ENCODE measurements around the gene SIRT2.
A peak's percentile ranks its signal among the peaks of the same experiment; 100 is the strongest.
"Not testable (repeated sequence)": the region's sequence is repeated elsewhere in the genome, so short reads cannot be mapped to it uniquely, and the experiment has no call there.

Gene SIRT2

DNA sequence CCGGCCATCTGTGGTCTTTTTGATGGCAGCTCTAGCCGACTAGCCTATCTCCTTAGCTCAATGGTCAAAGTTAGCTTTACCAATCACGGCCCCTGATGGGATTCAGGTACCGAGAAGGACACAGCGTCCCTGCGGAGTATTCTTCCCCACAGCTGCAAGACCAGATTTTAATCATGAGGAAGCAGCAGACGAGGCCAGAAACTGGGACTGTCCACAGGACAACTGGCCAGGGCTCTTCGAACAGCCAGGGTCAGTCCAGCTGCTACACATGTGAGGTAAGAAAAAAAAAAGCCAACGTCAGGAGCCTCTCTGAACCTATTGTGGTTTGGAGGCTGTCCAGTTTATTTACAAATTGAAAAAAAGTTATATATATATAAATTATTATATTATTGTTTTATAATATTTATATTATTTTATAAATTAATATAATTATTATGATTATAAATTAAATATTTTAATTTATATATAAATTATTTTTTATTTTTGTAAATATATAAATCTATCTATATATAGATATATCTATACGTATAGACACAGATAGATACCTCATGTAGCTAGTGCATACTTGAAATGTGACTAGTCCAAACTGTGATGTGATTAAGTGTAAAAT, 32.1 kb downstream of the SIRT2 start:
- no peak for DNase-seq (ENCODE audit: low spot score)

DNA sequence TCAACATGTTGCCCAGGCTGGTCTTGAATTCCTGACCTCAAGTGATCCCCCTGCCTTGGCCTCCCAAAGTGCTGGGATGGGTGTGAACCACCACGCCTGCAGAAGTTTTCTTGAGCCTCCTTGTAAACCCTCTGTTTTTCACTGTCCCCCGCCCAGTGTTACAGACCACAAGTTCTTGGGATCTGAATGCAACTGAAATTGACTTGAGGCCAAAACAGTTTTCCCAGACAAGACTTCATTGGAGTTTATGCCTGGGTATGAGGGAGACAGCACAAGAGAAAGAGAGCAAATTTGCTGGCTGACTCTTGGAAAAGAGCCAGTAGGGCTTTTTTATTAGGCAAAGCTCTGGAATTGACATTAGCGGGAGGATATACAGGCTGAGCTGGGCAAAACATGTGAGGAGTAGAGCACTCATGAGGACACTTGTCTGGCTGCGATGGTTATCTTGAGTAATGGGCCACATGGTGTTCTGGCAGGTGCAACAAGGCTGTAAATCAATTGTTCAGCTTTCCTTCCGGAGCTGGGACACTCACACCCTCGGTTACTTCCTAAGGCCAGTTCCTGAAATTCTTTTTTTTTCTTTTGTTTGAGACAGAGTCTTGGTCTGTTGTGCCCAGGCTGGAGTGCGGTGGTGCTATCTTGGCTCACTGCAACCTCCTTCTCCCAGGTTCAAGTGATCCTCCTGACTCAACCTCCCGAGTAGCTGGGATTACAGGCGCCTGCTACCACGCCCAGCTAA, 36.9 kb downstream of the SIRT2 start:
- DNase-seq (ENCODE audit: low spot score) = no peak

GRCh38 chr19:38861368-38861767, 38.0 kb downstream of the SIRT2 start:
- no peak for DNase-seq (ENCODE audit: low spot score)

DNA sequence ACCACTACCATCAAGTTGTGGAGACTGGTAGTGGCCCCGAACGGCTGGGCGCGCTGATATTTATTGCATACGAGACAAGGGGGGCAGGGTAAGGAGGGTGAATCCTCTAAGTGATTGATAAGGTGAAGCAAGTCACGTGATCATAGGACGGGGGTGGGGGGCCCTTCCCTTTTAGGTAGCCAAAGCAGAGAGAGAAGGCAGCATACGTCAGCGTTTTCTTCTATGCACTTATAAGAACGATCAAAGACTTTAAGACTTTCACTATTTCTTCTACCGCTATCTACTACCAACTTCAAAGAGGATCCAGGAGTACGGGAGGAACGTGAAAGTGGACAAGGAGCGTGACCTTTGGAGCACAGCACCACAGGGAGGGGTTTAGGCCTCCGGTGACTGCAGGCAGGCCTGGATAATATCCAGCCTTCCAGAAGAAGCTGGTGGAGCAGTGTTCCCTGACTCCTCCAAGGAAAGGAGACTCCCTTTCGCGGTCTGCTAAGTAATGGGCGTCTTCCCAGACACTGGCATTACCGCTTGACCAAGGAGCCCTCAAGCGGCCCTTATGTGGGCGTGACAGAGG, 39.7 kb downstream of the SIRT2 start:
- DNase-seq (ENCODE audit: low spot score) = not testable (repeated sequence)

DNA sequence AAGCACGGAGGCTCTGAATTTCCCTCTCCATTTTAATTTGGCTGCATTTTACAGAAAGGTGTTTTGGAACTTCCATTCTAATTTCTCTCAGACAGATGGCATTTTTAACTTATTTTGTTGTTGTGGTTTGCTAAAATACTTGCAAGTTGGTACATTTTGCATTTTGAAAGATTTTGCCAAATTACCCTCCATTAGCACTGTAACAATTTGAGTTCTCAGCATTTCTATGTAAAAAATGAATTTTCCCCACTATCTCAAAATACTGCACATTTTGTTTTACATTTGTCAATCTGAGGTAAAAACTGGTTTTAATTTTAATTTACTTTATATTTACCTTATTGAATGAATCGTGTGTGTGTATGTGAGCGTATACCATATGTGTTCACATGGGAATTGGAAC, 42.6 kb downstream of the SIRT2 start:
- no peak for DNase-seq (ENCODE audit: low spot score)

DNA sequence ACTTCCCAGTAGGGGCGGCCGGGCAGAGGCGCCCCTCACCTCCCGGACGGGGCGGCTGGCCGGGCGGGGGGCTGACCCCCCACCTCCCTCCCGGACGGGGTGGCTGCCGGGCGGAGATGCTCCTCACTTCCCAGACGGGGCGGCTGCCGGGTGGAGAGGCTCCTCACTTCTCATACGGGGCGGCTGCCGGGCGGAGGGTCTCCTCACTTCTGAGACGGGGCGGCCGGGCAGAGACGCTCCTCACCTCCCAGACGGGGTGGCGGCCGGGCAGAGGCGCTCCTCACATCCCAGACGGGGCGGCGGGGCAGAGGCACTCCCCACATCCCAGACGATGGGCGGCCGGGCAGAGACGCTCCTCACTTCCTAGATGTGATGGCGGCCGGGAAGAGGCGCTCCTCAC, 43.7 kb downstream of the SIRT2 start:
- not testable (repeated sequence) for DNase-seq (ENCODE audit: low spot score)

- not testable (repeated sequence) for DNase-seq (ENCODE audit: low spot score)
Observed at GRCh38 chr19:38854961-38855360, 44.5 kb downstream of the SIRT2 start.

GRCh38 chr19:38853214-38853613, 46.2 kb downstream of the SIRT2 start:
- no peak for DNase-seq (ENCODE audit: low spot score)

DNA sequence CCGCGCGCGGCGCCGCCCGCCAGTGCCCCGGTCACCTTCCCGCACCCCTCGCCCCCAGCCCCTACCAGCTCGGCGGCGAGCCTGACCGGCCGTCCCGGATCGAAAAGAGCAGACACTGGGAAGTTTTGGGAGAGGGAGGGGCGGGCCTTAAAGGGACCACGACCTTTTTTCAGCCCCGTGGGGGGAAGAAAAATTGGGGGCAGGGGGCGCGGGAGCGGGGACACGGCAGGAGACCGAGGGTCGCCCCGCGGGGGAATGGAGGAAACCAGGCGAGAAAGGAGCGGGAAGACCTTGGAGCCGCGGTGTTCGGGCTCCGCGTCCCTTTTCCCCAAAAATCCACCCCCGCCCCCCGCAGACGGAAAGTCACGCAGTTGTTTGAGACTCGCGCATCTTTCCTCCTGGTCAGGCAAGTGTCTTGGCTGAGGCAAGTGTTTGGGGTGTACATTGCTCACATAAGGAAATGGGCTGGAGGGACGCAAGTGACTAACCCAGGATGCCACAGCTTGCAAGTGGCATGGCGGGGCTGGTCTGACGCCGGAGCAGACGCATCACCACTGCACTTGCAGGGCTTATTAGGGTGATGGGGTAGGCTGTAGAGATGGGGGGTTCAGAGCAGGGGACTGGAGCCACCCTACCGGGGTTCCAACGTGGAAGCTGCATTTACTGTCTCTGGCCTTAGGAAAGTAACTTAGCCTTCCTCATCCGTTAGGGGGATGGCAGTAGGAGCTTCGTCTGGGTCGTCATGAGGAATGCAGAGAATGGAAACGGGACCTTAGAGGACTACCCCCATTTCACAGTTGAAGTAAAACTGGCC, 47.0 kb downstream of the SIRT2 start:
- peak; percentile 45 for DNase-seq (ENCODE audit: low spot score)

GRCh38 chr19:38851622-38852230, 47.7 kb downstream of the SIRT2 start:
- peak; percentile 92 for DNase-seq (ENCODE audit: low spot score)

DNA sequence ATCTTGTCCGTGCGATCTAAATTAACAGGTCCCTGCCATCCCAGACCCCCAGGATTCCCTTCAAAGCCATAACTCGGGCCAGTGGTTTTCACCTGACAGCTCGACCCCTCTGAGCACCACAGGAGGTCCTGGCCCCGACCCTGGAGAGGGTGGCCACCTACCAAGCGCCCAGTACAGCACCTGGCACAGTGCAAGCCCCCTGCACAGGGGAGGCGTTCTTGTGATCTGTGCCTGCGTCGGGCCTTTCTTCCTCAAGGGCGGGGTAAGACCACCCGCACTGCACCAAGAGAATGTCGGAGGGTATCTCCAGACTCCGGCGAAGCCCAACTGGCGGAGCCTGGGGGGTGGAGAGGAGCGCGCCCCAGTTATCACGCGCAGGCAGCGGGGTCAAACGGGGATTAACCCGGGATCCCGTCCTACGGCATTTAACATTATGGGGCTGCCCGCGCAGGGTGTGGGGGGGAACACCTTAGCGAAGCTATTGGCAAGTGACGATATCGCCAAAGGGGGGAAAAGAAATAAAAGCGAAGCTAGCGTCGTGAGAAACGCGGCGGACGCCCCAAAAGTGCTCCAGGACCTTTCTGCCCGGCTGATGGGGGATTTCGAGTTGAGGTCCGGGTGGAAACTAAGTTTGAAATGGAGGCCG, 48.3 kb downstream of the SIRT2 start:
- peak; percentile 41 for DNase-seq (ENCODE audit: low spot score)

DNA sequence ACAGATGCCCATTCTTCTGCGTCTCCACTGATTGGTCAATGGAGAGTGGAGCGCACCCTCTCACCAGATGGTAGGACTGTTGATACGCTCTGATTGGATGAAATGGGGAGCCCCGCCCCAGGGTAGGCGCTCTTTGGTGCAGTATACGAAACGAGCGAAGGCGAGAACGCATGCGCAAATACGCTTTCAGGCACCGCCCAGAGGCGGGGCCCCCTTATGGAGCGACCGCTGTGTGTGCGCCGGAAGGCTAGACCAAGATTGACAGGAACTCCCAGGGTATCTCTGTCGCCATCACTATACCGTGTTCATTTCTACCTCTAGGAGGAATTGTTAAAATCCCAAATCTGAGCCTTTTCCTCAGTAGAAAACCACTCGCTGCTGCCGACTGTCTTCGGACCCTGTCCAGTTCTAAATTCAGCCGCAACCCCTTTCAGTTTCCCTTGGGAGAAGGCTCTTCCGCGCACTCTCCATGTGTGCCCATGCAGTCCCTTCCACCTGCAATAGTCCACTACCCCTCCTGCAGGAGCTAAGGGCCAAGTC, 48.9 kb downstream of the SIRT2 start:
- DNase-seq (ENCODE audit: low spot score) = no peak

DNA sequence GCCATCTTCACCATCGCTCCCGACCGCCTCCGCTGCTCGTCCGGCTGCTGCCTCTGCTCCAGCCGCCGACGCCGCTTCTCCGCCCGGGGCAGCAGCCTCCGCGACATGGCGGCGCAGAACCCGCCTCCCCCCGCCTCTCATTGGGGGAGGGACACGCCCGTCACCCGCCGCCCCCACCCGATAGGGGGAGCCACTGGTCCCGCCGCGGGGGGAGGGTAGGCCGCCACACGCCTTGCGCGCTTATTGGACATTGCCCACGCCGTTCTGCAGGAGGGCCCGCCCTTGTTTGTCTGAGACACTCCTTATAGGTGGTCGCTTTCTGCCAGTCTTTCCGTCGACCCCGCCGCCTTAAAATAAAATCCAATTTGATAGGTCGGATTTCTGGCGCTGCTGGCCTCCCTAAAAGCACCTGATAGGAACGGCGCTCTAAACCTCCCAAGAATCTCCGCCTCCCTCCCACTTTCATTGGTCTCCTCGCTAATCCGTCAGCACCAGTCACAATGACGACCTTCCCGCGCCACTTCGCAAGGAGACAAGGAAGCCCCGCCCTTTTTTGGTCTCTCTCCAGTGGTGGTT, 49.5 kb downstream of the SIRT2 start, which contains the start of gene HNRNPL:
Gene HNRNPL, minus strand, starts transcription at position 127 of the 576 bp plus-strand sequence. Its CDS starts 20 bp downstream, at position 107.
- DNase-seq (ENCODE audit: low spot score) = peak; percentile 100

- peak; percentile 93 for DNase-seq (ENCODE audit: low spot score)
Observed at GRCh38 chr19:38849147-38849859, 50.1 kb downstream of the SIRT2 start.

DNA sequence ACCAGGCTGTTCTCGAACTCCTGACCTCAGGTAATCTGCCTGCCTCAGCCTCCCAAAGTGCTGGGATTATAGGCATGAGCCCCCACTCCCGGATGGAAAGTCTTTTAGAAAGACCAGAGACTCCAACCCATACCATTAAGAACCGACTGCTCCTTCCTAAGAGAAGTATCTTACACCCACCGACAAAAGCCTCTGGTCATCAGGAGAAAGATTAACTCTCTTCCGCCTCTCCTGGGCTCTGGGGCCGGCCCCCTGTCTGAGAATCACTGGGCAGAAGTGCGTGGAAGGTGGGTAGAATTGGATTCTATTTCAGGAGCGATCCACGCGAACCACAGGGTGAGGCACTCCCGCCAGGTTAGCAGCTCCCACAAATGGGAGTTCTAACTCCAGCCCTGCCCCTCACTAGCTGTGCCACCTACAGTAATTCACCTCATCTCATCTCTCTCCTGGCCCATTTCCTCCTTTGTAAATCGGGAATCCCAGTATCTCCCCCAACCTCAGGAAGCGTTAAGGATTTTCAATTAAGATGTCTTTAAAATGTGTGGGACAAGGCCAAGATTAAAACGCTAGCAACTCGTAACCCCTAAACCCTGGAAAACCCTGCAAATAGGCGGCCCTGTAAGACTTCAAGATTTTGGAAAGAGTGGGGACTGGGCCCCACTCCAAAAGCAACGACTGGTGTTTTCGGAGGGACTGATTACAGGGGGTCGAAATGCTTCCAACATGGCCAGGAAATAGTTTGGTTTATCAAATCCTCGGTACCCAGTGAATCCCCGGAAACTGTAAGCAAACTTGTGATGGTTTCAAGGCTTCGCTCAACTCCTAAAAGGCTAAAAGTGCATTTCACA, 50.9 kb downstream of the SIRT2 start:
- DNase-seq (ENCODE audit: low spot score) = peak; percentile 23

DNA sequence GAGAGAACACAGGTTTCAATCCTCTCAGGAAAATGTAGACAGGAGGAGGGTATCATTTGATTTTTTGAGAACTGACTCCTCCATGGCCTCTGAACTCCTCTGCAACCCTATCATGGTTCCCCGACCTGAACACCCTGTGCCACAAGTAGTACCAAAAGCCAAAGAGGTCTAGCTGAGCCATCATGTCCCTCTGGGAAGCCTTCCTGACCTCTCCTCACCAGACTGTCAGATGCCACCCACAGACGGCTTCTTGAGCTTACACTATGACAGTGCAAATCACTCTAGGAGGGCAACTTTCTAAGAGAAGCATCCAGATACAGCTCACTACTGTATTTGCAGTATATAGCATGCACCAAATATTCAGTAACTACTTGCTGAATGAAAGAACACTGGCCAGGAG, 53.3 kb downstream of the SIRT2 start:
- no peak for DNase-seq (ENCODE audit: low spot score)

DNA sequence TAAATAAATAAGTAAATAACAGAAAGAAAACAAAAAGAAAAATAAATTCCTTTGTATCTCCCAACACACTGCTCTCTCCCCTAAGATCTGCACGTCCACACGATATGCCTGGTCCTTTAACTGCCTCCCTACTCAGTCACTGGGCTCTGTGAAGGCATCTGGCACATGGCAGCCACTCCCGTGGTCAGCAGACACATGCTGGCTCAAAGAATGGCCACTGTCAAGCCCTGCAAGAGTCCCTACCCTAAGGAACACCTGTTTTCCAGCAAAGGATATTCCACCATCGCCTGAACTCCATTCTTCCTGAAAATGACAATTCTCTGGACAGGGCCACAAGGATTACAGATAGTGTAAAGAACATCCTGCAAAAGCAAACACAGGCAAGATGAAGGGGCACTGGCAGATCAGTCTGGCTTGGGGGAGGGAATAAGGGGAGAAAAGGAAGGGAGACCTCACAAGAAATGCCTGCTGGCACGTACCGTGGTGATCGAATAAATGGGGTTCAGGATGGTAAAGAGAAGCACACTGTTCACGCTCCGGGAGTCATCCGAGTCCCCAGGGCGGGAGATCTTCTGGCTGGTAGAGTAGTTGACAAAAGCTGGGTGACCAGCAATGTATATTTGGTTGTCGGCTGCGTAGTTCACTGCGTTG, 53.9 kb downstream of the SIRT2 start:
- no peak for DNase-seq (ENCODE audit: low spot score)

DNA sequence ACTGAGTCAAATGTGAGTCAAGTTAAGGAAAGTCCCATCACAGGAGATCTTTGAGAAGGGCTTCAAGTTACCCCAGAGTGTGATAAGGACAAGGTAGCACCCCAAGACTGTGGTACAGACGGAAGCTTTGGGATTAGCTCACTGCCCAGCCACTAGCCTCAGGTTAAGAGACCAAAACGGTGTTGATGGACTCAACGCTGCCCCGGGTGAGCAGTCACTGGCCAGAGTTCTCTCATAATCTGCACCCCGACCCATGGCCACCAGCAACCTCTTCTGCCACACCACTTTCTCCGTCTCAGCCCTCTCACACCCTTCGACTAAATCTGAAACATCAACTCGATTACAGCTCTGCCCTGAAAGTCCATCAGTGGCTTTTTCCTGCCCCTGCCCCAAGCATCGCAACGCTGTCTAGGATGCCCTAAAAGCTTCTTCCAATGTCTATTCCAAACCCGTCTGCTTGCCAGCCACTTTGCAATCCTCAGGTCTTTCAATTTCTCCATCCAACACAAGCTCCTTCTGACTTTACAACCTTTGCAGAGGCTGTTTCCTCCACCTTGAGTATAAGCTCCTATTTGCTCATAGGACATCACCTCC, 55.2 kb downstream of the SIRT2 start:
- DNase-seq (ENCODE audit: low spot score) = no peak

Measured in putamen (tissue), 1 donor.